HEK293 (cell line): Measurements from ENCODE around the gene CDC73.

ENCODE experiments used
- CTCF ChIA-PET: fragments of 350-600 bp; formaldehyde crosslinking; extraction: SDS; loops from one replicate; lab custom pipeline; 2021; ENCODE audit warnings: antibody characterized with exemption; lab: Yijun Ruan, JAX
- POLR2A ChIA-PET: fragments of 300-600 bp; formaldehyde crosslinking; extraction: SDS; loops from one replicate; lab custom pipeline; 2020; ENCODE audit warnings: antibody characterized with exemption, inconsistent platforms; lab: Yijun Ruan, JAX
- H3K27ac ChIP-seq: fragments of 200-500 bp; sonication (Bioruptor generic); 2 replicates; pipeline ENCODE4 v1.5.1; 2014; ENCODE audit warnings: low read depth, low read length, control low read depth, inconsistent platforms; ENCODE audit errors: extremely low read depth
- H3K36me3 ChIP-seq, 2 experiments: fragments of 200-500 bp in 1 of 2; sonication (Bioruptor generic) in 1 of 2; 1 replicate in 1 of 2; 2 replicates in 1 of 2; pipeline ENCODE4 v1.5.1; 2014 to 2017; ENCODE audit warnings: inconsistent platforms in 2 of 2, low read length in 2 of 2; ENCODE audit not compliant: control insufficient read depth in 2 of 2, insufficient read depth in 1 of 2
- H3K4me1 ChIP-seq: fragments of 200-500 bp; sonication (Bioruptor generic); 2 replicates; pipeline ENCODE4 v1.5.1; 2014; ENCODE audit warnings: mild to moderate bottlenecking, low read length, inconsistent platforms; ENCODE audit not compliant: control insufficient read depth, insufficient read depth
- H3K4me3 ChIP-seq: 2 replicates; pipeline ENCODE4 v1.5.1; 2011; ENCODE audit warnings: low read depth, mild to moderate bottlenecking, control low read depth, low read length, moderate library complexity
- H3K9me3 ChIP-seq: fragments of 200-500 bp; sonication (Bioruptor generic); 2 replicates; pipeline ENCODE4 v1.5.1; 2014; ENCODE audit warnings: low read depth, low read length, inconsistent platforms; ENCODE audit not compliant: control insufficient read depth, insufficient read depth
- GLIS1 ChIP-seq: fragments of 450-650 bp; formaldehyde crosslinking; IDR thresholded peaks from 2 replicates; pipeline ENCODE4 v1.5.1; 2016; ENCODE audit warnings: missing biosample characterization, missing genetic modification characterization
- HIC1 ChIP-seq: fragments of 450-650 bp; formaldehyde crosslinking; IDR thresholded peaks from 2 replicates; pipeline ENCODE4 v1.5.1; 2016; ENCODE audit warnings: missing biosample characterization, missing genetic modification characterization
- PRDM2 ChIP-seq: fragments of 450-650 bp; formaldehyde crosslinking; IDR thresholded peaks from 2 replicates; pipeline ENCODE4 v1.5.1; 2016; ENCODE audit warnings: missing biosample characterization, missing genetic modification characterization, borderline replicate concordance
- SCRT2 ChIP-seq: fragments of 450-650 bp; formaldehyde crosslinking; IDR thresholded peaks from 2 replicates; pipeline ENCODE4 v1.5.1; 2016; ENCODE audit warnings: missing biosample characterization, missing genetic modification characterization
- ZBTB17 ChIP-seq: fragments of 450-650 bp; formaldehyde crosslinking; IDR thresholded peaks from 2 replicates; pipeline ENCODE4 v1.5.1; 2016; ENCODE audit warnings: missing biosample characterization, missing genetic modification characterization
- ZNF132 ChIP-seq: fragments of 450-650 bp; formaldehyde crosslinking; IDR thresholded peaks from 2 replicates; pipeline ENCODE4 v1.5.1; 2017; ENCODE audit warnings: missing biosample characterization, missing genetic modification characterization, borderline replicate concordance
- ZNF169 ChIP-seq: fragments of 450-650 bp; formaldehyde crosslinking; IDR thresholded peaks from 2 replicates; pipeline ENCODE4 v1.5.1; 2016; ENCODE audit warnings: missing biosample characterization, missing genetic modification characterization
- ZNF211 ChIP-seq: fragments of 450-650 bp; formaldehyde crosslinking; IDR thresholded peaks from 2 replicates; pipeline ENCODE4 v1.5.1; 2016; ENCODE audit warnings: low read depth, missing biosample characterization, missing genetic modification characterization
- ZNF311 ChIP-seq: fragments of 450-650 bp; formaldehyde crosslinking; IDR thresholded peaks from 2 replicates; pipeline ENCODE4 v1.5.1; 2017; ENCODE audit warnings: missing biosample characterization, missing genetic modification characterization, borderline replicate concordance
- ZNF404 ChIP-seq: fragments of 450-650 bp; formaldehyde crosslinking; IDR thresholded peaks from 2 replicates; pipeline ENCODE4 v1.5.1; 2017; ENCODE audit warnings: missing biosample characterization, missing genetic modification characterization
- ZNF449 ChIP-seq: fragments of 450-650 bp; formaldehyde crosslinking; IDR thresholded peaks from 2 replicates; pipeline ENCODE4 v1.5.1; 2017; ENCODE audit warnings: missing biosample characterization, mild to moderate bottlenecking, missing genetic modification characterization, moderate library complexity
- ZNF521 ChIP-seq: fragments of 450-650 bp; formaldehyde crosslinking; IDR thresholded peaks from 2 replicates; pipeline ENCODE4 v1.5.1; 2017; ENCODE audit warnings: missing biosample characterization, mild to moderate bottlenecking, missing genetic modification characterization
- ZNF548 ChIP-seq: fragments of 450-650 bp; formaldehyde crosslinking; IDR thresholded peaks from 2 replicates; pipeline ENCODE4 v1.5.1; 2016; ENCODE audit warnings: missing biosample characterization, missing genetic modification characterization
- ZNF549 ChIP-seq: fragments of 450-650 bp; IDR thresholded peaks from 2 replicates; pipeline ENCODE4 v1.5.1; 2018; ENCODE audit warnings: missing biosample characterization, missing genetic modification characterization, mild to moderate bottlenecking, inconsistent platforms, moderate library complexity
- ZNF600 ChIP-seq: fragments of 450-650 bp; formaldehyde crosslinking; IDR thresholded peaks from 2 replicates; pipeline ENCODE4 v1.5.1; 2016; ENCODE audit warnings: missing biosample characterization, missing genetic modification characterization
- ZNF610 ChIP-seq: fragments of 450-650 bp; formaldehyde crosslinking; IDR thresholded peaks from 2 replicates; pipeline ENCODE4 v1.5.1; 2016; ENCODE audit warnings: missing biosample characterization, missing genetic modification characterization, borderline replicate concordance
- ZNF660 ChIP-seq: fragments of 450-650 bp; IDR thresholded peaks from 2 replicates; pipeline ENCODE4 v1.5.1; 2018; ENCODE audit warnings: missing biosample characterization, mild to moderate bottlenecking, missing genetic modification characterization
- ZNF677 ChIP-seq: fragments of 450-650 bp; IDR thresholded peaks from 2 replicates; pipeline ENCODE4 v1.5.0; 2018; ENCODE audit warnings: missing biosample characterization, mild to moderate bottlenecking, missing genetic modification characterization, moderate library complexity
- ZNF768 ChIP-seq: fragments of 450-650 bp; formaldehyde crosslinking; IDR thresholded peaks from 2 replicates; pipeline ENCODE4 v1.5.1; 2018; ENCODE audit warnings: missing biosample characterization, mild to moderate bottlenecking, missing genetic modification characterization
- TF ChIP-seq, protein P1 (sequence below): fragments of 450-650 bp; formaldehyde crosslinking; optimal IDR thresholded peaks from 2 replicates; pipeline ENCODE3; 2016; ENCODE audit warnings: missing biosample characterization, mild to moderate bottlenecking, missing genetic modification characterization
- TF ChIP-seq, protein P2 (sequence below): fragments of 450-650 bp; formaldehyde crosslinking; IDR thresholded peaks from 2 replicates; pipeline ENCODE4 v1.5.1; 2016; ENCODE audit warnings: missing biosample characterization, missing genetic modification characterization
- TF ChIP-seq, protein P3 (sequence below): fragments of 450-650 bp; formaldehyde crosslinking; IDR thresholded peaks from 2 replicates; pipeline ENCODE4 v1.5.1; 2016; ENCODE audit warnings: missing biosample characterization, missing genetic modification characterization

Gene CDC73

DNA sequence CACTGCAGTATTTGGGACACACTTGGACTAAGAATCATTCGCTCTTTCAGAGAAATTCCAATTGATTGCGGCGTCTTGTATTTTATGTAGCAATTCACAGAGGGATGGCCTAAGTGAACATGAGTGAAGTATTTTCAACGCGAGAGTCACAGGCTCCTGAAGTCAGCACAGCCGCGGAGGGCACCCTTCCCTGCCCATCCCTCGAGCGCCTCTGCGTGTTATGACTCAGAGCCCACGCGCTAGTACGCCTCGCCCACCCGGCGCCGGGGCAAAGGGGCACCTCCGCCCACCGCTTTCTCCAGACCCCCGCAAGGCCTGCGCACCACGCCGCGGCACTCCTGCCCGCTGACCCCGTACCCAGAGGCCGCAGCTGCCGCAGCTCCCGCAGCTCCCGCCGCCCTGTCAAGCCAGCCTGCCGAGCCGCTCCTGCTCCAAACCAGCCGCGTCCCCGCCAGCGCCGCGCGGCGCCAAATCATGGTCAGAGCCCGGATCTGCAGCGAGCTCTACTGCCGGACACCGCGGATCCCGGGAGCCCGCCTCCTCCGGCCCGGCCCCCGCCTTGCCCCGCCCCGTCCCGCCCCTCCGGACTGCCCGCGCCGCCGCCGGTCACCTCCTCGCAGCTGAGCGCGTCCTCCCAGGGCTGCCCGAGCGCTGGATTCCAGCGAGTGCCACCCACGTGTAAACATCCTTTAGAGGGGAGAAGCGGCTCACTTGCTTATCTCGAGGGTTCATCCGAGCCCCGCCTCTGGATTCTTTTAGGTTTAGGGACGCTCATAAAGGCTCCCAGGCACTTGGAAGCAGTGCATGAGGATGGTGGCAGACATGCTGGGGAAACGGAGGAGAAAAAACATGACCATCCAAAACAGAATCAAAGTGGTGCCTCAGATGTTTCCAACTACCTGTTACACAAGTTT, 16.7 kb upstream of the CDC73 start, which contains the start of gene GLRX2 (continued):
- peak; percentile 91 for TF ChIP-seq SCRT2 (tag by site-specific recombination)
- TF ChIP-seq HIC1 (tag by site-specific recombination) = peak; percentile 87
- TF ChIP-seq ZNF768 (tag by site-specific recombination) = no peak
- no peak for TF ChIP-seq ZNF404 (tag by site-specific recombination)
- TF ChIP-seq ZNF600 (tag by site-specific recombination) = peak; percentile 90
- TF ChIP-seq, protein P1, sequence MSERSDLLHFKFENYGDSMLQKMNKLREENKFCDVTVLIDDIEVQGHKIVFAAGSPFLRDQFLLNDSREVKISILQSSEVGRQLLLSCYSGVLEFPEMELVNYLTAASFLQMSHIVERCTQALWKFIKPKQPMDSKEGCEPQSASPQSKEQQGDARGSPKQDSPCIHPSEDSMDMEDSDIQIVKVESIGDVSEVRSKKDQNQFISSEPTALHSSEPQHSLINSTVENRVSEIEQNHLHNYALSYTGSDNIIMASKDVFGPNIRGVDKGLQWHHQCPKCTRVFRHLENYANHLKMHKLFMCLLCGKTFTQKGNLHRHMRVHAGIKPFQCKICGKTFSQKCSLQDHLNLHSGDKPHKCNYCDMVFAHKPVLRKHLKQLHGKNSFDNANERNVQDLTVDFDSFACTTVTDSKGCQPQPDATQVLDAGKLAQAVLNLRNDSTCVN (tag by site-specific recombination) = peak; percentile 95
- TF ChIP-seq, protein P2, sequence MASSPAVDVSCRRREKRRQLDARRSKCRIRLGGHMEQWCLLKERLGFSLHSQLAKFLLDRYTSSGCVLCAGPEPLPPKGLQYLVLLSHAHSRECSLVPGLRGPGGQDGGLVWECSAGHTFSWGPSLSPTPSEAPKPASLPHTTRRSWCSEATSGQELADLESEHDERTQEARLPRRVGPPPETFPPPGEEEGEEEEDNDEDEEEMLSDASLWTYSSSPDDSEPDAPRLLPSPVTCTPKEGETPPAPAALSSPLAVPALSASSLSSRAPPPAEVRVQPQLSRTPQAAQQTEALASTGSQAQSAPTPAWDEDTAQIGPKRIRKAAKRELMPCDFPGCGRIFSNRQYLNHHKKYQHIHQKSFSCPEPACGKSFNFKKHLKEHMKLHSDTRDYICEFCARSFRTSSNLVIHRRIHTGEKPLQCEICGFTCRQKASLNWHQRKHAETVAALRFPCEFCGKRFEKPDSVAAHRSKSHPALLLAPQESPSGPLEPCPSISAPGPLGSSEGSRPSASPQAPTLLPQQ (tag by site-specific recombination) = peak; percentile 21; the same call in 1 of the 2 replicates
- TF ChIP-seq ZNF449 (tag by site-specific recombination) = 0 out of 2 replicates have a peak, but pooled peaks have one; percentile 6
- TF ChIP-seq ZNF610 (tag by site-specific recombination) = peak; percentile 59; the same call in 1 of the 2 replicates
- TF ChIP-seq ZBTB17 (tag by site-specific recombination) = peak; percentile 53
- TF ChIP-seq ZNF660 (tag by site-specific recombination) = peak; percentile 26; the same call in 1 of the 2 replicates
- peak; percentile 39; the same call in 1 of the 2 replicates for TF ChIP-seq GLIS1
- peak; percentile 41; the same call in 1 of the 2 replicates for TF ChIP-seq ZNF548 (tag by site-specific recombination)
- TF ChIP-seq ZNF311 (tag by site-specific recombination) = no peak
- TF ChIP-seq ZNF211 (tag by site-specific recombination) = no peak
- no peak for TF ChIP-seq ZNF521

DNA sequence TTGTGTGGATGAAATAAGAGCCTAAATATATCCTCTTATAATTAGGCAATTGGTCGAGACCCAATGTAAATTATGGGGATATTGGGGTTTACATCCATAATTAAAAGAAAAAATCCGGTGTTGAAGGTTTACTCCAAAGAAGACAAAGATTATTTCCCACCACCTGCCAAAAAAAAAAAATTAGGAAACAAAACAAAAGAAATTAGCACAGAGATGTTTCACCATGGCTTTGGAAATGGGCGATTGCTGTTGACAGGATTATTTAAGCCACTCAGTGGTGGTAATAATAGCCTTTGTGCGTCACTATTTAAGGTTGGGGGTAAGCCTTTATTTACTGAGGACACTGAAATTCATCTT, 16.0 kb upstream of the CDC73 start:
- Histone ChIP-seq H3K27ac (0 out of 2 replicates have a peak overlapping the region, but pooled peaks have one; percentile 32), H3K4me3 (peak overlapping the region; percentile 77), H3K36me3 (no peaks in the 10 kb centered on the region), H3K4me1 (no peaks in the 10 kb centered on the region), H3K9me3 (no peaks in the 10 kb centered on the region)
- ChIA-PET CTCF (interaction anchor here (1.1 kb wide), 1 partner anchor 14 kb away, joined by 3 read pairs; no protein-coding TSS in a partner anchor), POLR2A (interaction anchor here (0.6 to 2.8 kb wide), 9 partner anchors 8 to 47 kb away, joined by 3 to 28 read pairs (median 7); partner anchors contain the start of genes CDC73, RO60 and UCHL5)
- TF ChIP-seq ZNF132 = no peak
- TF ChIP-seq ZNF677 (tag by site-specific recombination) = no peak
- TF ChIP-seq, protein P3, sequence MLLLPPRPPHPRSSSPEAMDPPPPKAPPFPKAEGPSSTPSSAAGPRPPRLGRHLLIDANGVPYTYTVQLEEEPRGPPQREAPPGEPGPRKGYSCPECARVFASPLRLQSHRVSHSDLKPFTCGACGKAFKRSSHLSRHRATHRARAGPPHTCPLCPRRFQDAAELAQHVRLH (tag by site-specific recombination) = no peak
- no peak for TF ChIP-seq PRDM2 (tag by site-specific recombination)
- no peak for TF ChIP-seq ZNF169
- no peak for TF ChIP-seq ZNF549 (tag by site-specific recombination)
